VCaP (cell line): ENCODE results near the gene RAB3GAP1.

ENCODE experiments used
- H3K27ac ChIP-seq: fragments of 450-650 bp; 2 replicates; pipeline ENCODE4 v1.5.1; 2017
- CTCF ChIP-seq: fragments of 450-650 bp; conservative IDR thresholded peaks from 2 replicates; pipeline ENCODE4 v1.5.1; 2017; ENCODE audit warnings: mild to moderate bottlenecking, moderate library complexity

Gene RAB3GAP1

DNA sequence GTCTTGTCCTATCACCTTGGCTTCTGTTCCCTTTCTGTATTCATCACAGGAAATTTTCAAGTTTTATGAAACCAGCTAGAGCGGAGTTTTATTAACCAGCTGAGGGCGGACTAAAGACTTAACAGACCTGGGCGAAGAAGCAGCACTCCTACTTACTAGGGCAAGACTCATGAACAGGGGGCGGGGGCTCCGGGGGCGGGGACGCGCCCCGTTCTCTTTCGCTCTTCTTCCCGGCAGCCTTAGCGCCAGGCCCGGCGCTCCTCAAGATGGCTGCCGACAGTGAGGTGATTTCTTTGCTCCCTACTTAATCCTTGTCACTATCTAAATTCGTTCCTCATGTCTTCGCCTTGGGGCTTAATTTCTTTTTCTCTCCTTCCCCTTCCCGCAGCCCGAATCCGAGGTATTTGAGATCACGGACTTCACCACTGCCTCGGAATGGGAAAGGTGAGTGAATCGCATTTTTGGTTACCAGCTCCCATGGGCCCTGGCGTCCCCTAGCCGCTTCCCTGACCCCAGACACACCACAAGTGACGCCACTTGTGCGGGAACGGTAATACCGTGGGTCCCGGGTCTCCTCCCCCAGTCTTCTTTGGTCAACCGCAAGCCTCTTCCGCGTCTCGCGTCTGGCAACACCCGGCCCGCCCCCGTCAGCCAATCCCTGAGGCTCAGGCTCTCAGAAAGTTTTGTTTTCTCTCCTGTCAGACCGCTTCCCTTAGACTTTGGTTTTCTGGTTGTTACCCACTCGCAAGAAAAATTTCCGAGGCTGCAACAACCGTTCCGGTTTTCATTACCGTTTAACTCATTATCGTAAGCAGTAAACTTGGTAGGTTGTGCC, at the start of gene RAB3GAP1:
RAB3GAP1 (plus strand) TSS at position 251 of the 835 bp plus-strand sequence; CDS start at position 267, 16 bp downstream.
- no peak for TF ChIP-seq CTCF
- H3K27ac ChIP-seq, result peak within 1 kb of the TSS; percentile 84

GRCh38 chr2:135002836-135003235, 49.3 kb upstream of the RAB3GAP1 start:
- TF ChIP-seq CTCF, result no peak
- no peak overlapping the region for H3K27ac ChIP-seq

DNA sequence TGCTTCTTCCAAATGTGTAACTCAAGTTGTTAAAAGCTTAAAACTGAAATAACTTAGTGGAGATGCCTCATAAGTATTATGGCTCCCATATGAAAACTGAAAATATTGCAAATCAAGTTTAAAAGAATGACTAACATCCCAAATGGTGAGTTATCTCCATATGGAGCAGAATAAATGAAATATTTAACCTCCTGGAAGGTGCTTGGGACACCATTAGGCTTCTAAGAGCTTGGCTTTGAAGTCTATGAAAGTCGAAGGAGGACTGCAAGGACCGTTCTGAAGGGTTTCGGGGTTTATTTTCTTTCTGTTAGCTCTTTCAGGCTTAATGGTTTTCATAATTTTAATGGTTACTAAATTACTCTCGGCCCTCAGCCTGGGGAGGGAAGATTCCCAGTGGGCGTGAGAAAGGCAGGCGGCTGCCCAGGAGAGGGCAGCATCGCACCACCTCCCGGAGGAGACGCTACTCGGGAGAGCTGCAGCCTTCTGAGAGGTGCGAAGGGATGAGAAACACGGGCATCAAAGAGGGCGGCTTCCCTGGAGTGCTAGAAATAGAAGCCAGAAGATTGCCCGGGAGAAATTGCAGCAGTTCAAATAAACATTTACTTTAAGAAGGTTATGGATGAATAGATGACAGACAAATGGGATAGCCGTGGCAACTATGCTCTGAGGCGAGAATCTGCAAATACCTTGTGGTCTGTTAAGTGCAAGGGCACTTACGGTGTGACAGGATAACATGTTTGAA, 47.9 kb upstream of the RAB3GAP1 start:
- H3K27ac ChIP-seq, result peak overlapping the region; percentile 46; the same call in 1 of the 2 replicates
- peak; percentile 97 for TF ChIP-seq CTCF

GRCh38 chr2:135005753-135006152, 46.3 kb upstream of the RAB3GAP1 start:
- 0 out of 2 replicates have a peak overlapping the region, but pooled peaks have one; percentile 46 for H3K27ac ChIP-seq
- no peak for TF ChIP-seq CTCF

- TF ChIP-seq CTCF, result no peak
- no peak overlapping the region for H3K27ac ChIP-seq
These were observed 42.8 kb upstream of the RAB3GAP1 start for GRCh38 chr2:135009339-135009738.

GRCh38 chr2:135010200-135010942, 41.7 kb upstream of the RAB3GAP1 start:
- no peak for TF ChIP-seq CTCF
- no peak overlapping the region for H3K27ac ChIP-seq

GRCh38 chr2:135011633-135012032, 40.5 kb upstream of the RAB3GAP1 start:
- no peak overlapping the region for H3K27ac ChIP-seq
- no peak for TF ChIP-seq CTCF
